Panc1 (cell line): ENCODE data around the gene DNAL1. TPM values are rescaled to one million over a fixed set of nuclear protein-coding genes. Genes with fewer than 3 reads are reported as not detected.

ENCODE experiments used
- ATAC-seq: fragments of 200-7000 bp; cut with Tn5 transposase; 2 replicates; pipeline ENCODE4 v1.9.1; 2020; ENCODE audit warnings: mild to moderate bottlenecking, moderate library complexity
- BruUV-seq: library from RNA; stranded (reverse); fragments of 400-500 nt; replicated peaks from 2 replicates; lab custom pipeline; 2021; lab: Mats Ljungman, UMichigan
- CTCF ChIA-PET: fragments of 300-600 bp; sonication (Branson Sonifier 250); formaldehyde crosslinking; loops from one replicate; lab custom pipeline; 2022; ENCODE audit warnings: antibody characterized with exemption; lab: Charles Lee
- POLR2A ChIA-PET: fragments of 300-600 bp; sonication (Branson Sonifier 250); formaldehyde crosslinking; loops from one replicate; lab custom pipeline; 2022; ENCODE audit warnings: antibody characterized with exemption; lab: Charles Lee
- DNase-seq: peaks from one replicate; pipeline ENCODE4 v3.0.0-alpha.2; 2010; ENCODE audit warnings: low read depth, low spot score
- H3K27ac ChIP-seq: 2 replicates; pipeline ENCODE4 v1.5.1; 2011; ENCODE audit warnings: mild to moderate bottlenecking, low read length, inconsistent platforms
- H3K27me3 ChIP-seq: fragments of 200-500 bp; sonication (Bioruptor generic); 2 replicates; pipeline ENCODE4 v1.6.0; 2014; ENCODE audit warnings: low read length, inconsistent platforms; ENCODE audit not compliant: control insufficient read depth, insufficient read depth
- H3K36me3 ChIP-seq: fragments of 200-500 bp; sonication (Bioruptor generic); 2 replicates; pipeline ENCODE4 v1.5.1; 2014; ENCODE audit warnings: inconsistent platforms, mild to moderate bottlenecking, low read length, moderate library complexity; ENCODE audit not compliant: control insufficient read depth, insufficient read depth
- H3K4me1 ChIP-seq: 2 replicates; pipeline ENCODE4 v1.5.1; 2011; ENCODE audit warnings: inconsistent platforms, mild to moderate bottlenecking, low read length, moderate library complexity; ENCODE audit not compliant: control insufficient read depth, insufficient read depth
- H3K4me3 ChIP-seq, 2 experiments: 2 replicates each; pipeline ENCODE4 v1.5.1; 2011 to 2012; ENCODE audit warnings: low read depth in 2 of 2, low read length in 2 of 2, mild to moderate bottlenecking in 2 of 2, inconsistent platforms in 1 of 2, moderate library complexity in 1 of 2
- H3K9me3 ChIP-seq: fragments of 200-500 bp; sonication (Bioruptor generic); 2 replicates; pipeline ENCODE4 v1.5.1; 2014; ENCODE audit warnings: low read depth, mild to moderate bottlenecking, inconsistent platforms, low read length, moderate library complexity; ENCODE audit not compliant: control insufficient read depth, insufficient read depth
- CTCF ChIP-seq: fragments of 450-650 bp; IDR thresholded peaks from 2 replicates; pipeline ENCODE4 v1.5.1; 2017; ENCODE audit warnings: mild to moderate bottlenecking
- POLR2AphosphoS5 ChIP-seq: IDR thresholded peaks from 2 replicates; pipeline ENCODE4 v1.6.1; 2012; ENCODE audit warnings: mild to moderate bottlenecking, low read depth, low read length, moderate library complexity
- REST ChIP-seq, 2 experiments: IDR thresholded peaks; 2 replicates each; pipeline ENCODE4 v1.6.1; 2011 to 2012; ENCODE audit warnings: low read depth in 2 of 2, control low read depth in 1 of 2, low read length in 1 of 2, mild to moderate bottlenecking in 1 of 2, moderate library complexity in 1 of 2; ENCODE audit not compliant: insufficient read depth in 1 of 2
- SIN3A ChIP-seq: IDR thresholded peaks from 2 replicates; pipeline ENCODE4 v1.6.1; 2012; ENCODE audit warnings: low read depth, mild to moderate bottlenecking, low read length, moderate library complexity, borderline replicate concordance; ENCODE audit not compliant: insufficient read depth
- TCF7L2 ChIP-seq: IDR thresholded peaks from 2 replicates; pipeline ENCODE4 v1.6.1; 2011; ENCODE audit warnings: mild to moderate bottlenecking, low read depth, low read length, inconsistent platforms
- in situ Hi-C: cut with HindIII; loops from 2 replicates; pipeline ENCODE4 v1.10.0; 2016; ENCODE audit warnings: low sequenced_read_pairs, low pct_unique_long_range_greater_than_20kb
- intact Hi-C: fragments of 100-400 bp; cut with micrococcal nuclease; formaldehyde crosslinking; loops from one replicate; pipeline ENCODE4 v1.10.0; 2022; ENCODE audit not compliant: unreplicated experiment
- total RNA-seq: library from RNA; stranded (reverse); gene quantifications from one replicate; pipeline ENCODE4 v1.2.1, GENCODE V29; 2021; ENCODE audit not compliant: unreplicated experiment

The DNAL1 gene
- total RNA-seq, 1 experiment from 2014 or later = 15.2 TPM

- no peaks in the 10 kb centered on the region for H3K27me3 ChIP-seq
- no TSS peak for BruUV-seq
- H3K4me1 ChIP-seq = peaks cover 96% of the 10 kb centered on the region
- H3K4me3 ChIP-seq = no peak overlapping the region
- DNase-seq = no peak
- intact Hi-C loops = no loop called here
- CTCF ChIA-PET = interaction anchor here (0.6 to 1.0 kb wide), 2 partner anchors 14 to 1680 kb away, joined by 3 read pairs; no protein-coding TSS in a partner anchor
- no peaks in the 10 kb centered on the region for H3K36me3 ChIP-seq
- TF ChIP-seq REST (IDR thresholded peaks at IDR 0.05; ENCODE audit: insufficient read depth in 1 of 2, low read depth in 2 of 2, low read length in 1 of 2) (no peak), POLR2AphosphoS5 (no peak), CTCF (no peak), SIN3A (no peak), TCF7L2 (no peak)
- in situ Hi-C loops = no loop called here
- H3K27ac ChIP-seq = peak overlapping the region; percentile 82
- H3K9me3 ChIP-seq = no peaks in the 10 kb centered on the region
- POLR2A ChIA-PET = interaction anchor here (2.0 kb wide), 1 partner anchor 10 kb away, joined by 5 read pairs; no protein-coding TSS in a partner anchor
- ATAC-seq = no peak
Observed at GRCh38 chr14:73744175-73744867, 99.5 kb downstream of the DNAL1 start.

- TF ChIP-seq POLR2AphosphoS5 = no peak
- TF ChIP-seq TCF7L2 = no peak
- no peak for TF ChIP-seq REST (IDR thresholded peaks at IDR 0.05; ENCODE audit: insufficient read depth in 1 of 2, low read depth in 2 of 2, low read length in 1 of 2)
- TF ChIP-seq SIN3A = no peak
- no peak for TF ChIP-seq CTCF
- H3K4me3 ChIP-seq = no peak overlapping the region
- H3K9me3 ChIP-seq = no peaks in the 10 kb centered on the region
- peak overlapping the region; percentile 82 for H3K27ac ChIP-seq
- intact Hi-C loops (no loop called here), in situ Hi-C loops (no loop called here)
- no peaks in the 10 kb centered on the region for H3K36me3 ChIP-seq
- CTCF ChIA-PET = interaction anchor here (0.6 to 1.0 kb wide), 2 partner anchors 13 to 132 kb away, joined by 3 read pairs; no protein-coding TSS in a partner anchor
- POLR2A ChIA-PET = interaction anchor here (2.0 kb wide), 1 partner anchor 10 kb away, joined by 5 read pairs; no protein-coding TSS in a partner anchor
- peaks cover 95% of the 10 kb centered on the region for H3K4me1 ChIP-seq
- ATAC-seq (no peak), DNase-seq (no peak)
- no TSS peak for BruUV-seq
- no peaks in the 10 kb centered on the region for H3K27me3 ChIP-seq
Observed at GRCh38 chr14:73744874-73745529, 100.2 kb downstream of the DNAL1 start.
